Measurements from ENCODE around the gene RASSF6. TPM values are rescaled to one million over a fixed set of nuclear protein-coding genes. Genes with fewer than 3 reads are reported as not detected.
A peak's percentile ranks its signal among the peaks of the same experiment; 100 is the strongest.

Gene RASSF6
- total RNA-seq, 2 donors from 2014 or later, result 1.2 to 3.9 TPM

DNA sequence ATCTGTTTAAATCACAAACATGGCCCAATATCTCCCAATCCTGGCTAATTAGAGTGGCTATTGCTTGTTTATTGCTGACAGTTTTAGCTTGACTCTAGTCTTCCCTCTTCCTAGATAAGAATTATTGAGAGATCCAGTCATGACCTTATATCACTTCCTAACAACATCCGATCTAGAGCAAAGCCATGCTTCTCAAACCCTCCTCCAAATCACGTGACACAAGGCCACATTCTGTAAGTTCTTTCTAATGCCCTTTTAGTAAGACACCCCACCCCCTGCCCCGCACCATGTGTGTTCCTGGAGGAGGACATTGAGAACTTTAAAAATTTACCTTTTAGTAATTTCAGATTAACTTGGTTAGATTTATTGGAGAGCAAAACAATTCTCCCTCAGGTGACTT lies 40.6 kb upstream of the RASSF6 start:
- H3K4me1 ChIP-seq (ENCODE audit: control insufficient read depth, insufficient read depth, low read length), result no peaks in the 10 kb centered on the region
- WGBS, 2 experiments (ENCODE audit: insufficient coverage in 1 of 2, insufficient read length in 1 of 2), result 92 to 100% methylated on average over 1 to 3 of the region's 3 CpGs
- no peak for DNase-seq
- H3K4me3 ChIP-seq (ENCODE audit: low read length), result no peak overlapping the region
- Mint-ChIP-seq H3K9me3 (no peaks in the 10 kb centered on the region), H3K27ac (no peak overlapping the region), H3K36me3 (ENCODE audit: low read depth) (no peaks in the 10 kb centered on the region), H3K27me3 (ENCODE audit: insufficient read depth) (no peaks in the 10 kb centered on the region), H3K4me3 (no peak overlapping the region), H3K4me1 (no peaks in the 10 kb centered on the region)
- TF ChIP-seq, protein P1, sequence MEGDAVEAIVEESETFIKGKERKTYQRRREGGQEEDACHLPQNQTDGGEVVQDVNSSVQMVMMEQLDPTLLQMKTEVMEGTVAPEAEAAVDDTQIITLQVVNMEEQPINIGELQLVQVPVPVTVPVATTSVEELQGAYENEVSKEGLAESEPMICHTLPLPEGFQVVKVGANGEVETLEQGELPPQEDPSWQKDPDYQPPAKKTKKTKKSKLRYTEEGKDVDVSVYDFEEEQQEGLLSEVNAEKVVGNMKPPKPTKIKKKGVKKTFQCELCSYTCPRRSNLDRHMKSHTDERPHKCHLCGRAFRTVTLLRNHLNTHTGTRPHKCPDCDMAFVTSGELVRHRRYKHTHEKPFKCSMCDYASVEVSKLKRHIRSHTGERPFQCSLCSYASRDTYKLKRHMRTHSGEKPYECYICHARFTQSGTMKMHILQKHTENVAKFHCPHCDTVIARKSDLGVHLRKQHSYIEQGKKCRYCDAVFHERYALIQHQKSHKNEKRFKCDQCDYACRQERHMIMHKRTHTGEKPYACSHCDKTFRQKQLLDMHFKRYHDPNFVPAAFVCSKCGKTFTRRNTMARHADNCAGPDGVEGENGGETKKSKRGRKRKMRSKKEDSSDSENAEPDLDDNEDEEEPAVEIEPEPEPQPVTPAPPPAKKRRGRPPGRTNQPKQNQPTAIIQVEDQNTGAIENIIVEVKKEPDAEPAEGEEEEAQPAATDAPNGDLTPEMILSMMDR (conservative IDR thresholded peaks at IDR 0.05), result no peak
- H3K9me3 ChIP-seq (ENCODE audit: control insufficient read depth, low read length), result no peaks in the 10 kb centered on the region
- H3K27me3 ChIP-seq (ENCODE audit: control insufficient read depth, insufficient read depth, low read length, poor library complexity, severe bottlenecking), result no peaks in the 10 kb centered on the region
- no peak overlapping the region for H3K9ac ChIP-seq (ENCODE audit: extremely low read depth, low read length, poor library complexity, severe bottlenecking)
- no peak overlapping the region for H3K27ac ChIP-seq (ENCODE audit: low read depth, low read length)
- no peaks in the 10 kb centered on the region for H3K36me3 ChIP-seq (ENCODE audit: control insufficient read depth, insufficient read depth, low read length)

DNA sequence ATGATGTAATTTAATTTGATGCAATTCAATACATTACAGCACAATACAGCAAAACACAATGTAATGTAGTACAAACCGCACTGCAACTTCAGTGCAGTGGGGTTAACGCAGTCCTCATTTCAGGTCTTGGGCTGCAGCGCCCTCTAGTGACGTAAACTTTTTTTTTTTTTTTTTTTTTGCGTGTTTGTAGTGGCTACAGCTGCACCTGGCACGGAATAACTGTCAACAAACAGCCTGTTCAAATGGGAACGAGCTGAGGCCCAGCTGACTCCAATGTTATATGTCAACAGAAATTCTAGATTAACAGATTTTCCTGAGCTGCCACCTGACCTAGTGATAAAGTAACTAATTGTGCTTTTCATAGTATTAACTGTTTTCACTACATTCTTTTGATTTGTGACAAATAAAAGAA lies 33.5 kb upstream of the RASSF6 start:
- no peak overlapping the region for H3K4me3 Mint-ChIP-seq
- H3K9me3 Mint-ChIP-seq, result no peaks in the 10 kb centered on the region
- no peak overlapping the region for H3K27ac ChIP-seq (ENCODE audit: low read depth, low read length)
- no peaks in the 10 kb centered on the region for H3K9me3 ChIP-seq (ENCODE audit: control insufficient read depth, low read length)
- TF ChIP-seq, protein P1 (conservative IDR thresholded peaks at IDR 0.05), result peak; percentile 74
- no peak for DNase-seq
- 6% methylated on average over 7 of the region's 7 CpGs; no CpG with 5 or more reads in 1 of the 2 experiments for WGBS, 2 experiments (ENCODE audit: insufficient coverage in 1 of 2, insufficient read length in 1 of 2)
- peaks cover 5% of the 10 kb centered on the region for H3K27me3 Mint-ChIP-seq (ENCODE audit: insufficient read depth)
- H3K9ac ChIP-seq (ENCODE audit: extremely low read depth, low read length, poor library complexity, severe bottlenecking), result no peak overlapping the region
- no peaks in the 10 kb centered on the region for H3K4me1 ChIP-seq (ENCODE audit: control insufficient read depth, insufficient read depth, low read length)
- H3K4me1 Mint-ChIP-seq, result peaks cover 10% of the 10 kb centered on the region
- no peaks in the 10 kb centered on the region for H3K36me3 ChIP-seq (ENCODE audit: control insufficient read depth, insufficient read depth, low read length)
- peaks cover 8% of the 10 kb centered on the region for H3K27me3 ChIP-seq (ENCODE audit: control insufficient read depth, insufficient read depth, low read length, poor library complexity, severe bottlenecking)
- no peak overlapping the region for H3K4me3 ChIP-seq (ENCODE audit: low read length)
- no peaks in the 10 kb centered on the region for H3K36me3 Mint-ChIP-seq (ENCODE audit: low read depth)
- no peak overlapping the region for H3K27ac Mint-ChIP-seq

DNA sequence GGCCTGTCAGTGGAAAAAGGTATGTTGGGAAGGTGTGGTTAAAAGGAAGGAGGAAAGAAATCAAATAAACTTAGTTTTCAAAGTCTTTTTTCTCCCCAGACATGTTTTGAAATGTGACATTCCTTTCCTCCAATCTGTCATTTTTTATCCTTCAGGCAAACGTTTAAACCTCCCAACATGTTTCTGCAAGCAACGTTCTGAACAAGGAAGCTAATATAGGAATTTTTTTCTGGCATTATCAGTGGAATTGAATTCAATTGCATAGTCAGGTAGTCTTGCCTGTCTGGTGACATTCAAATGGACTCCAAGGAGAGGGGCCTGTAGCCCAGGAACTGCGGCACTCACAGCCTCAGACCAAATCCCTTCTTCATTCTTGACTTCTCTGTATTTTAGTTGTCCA lies 30.0 kb upstream of the RASSF6 start:
- peaks cover 8% of the 10 kb centered on the region for H3K27me3 ChIP-seq (ENCODE audit: control insufficient read depth, insufficient read depth, low read length, poor library complexity, severe bottlenecking)
- TF ChIP-seq, protein P1 (conservative IDR thresholded peaks at IDR 0.05), result no peak
- Mint-ChIP-seq H3K4me3 (no peak overlapping the region), H3K4me1 (peaks cover 10% of the 10 kb centered on the region), H3K27ac (no peak overlapping the region), H3K27me3 (ENCODE audit: insufficient read depth) (peaks cover 5% of the 10 kb centered on the region), H3K36me3 (ENCODE audit: low read depth) (no peaks in the 10 kb centered on the region), H3K9me3 (no peaks in the 10 kb centered on the region)
- H3K36me3 ChIP-seq (ENCODE audit: control insufficient read depth, insufficient read depth, low read length), result no peaks in the 10 kb centered on the region
- no peaks in the 10 kb centered on the region for H3K4me1 ChIP-seq (ENCODE audit: control insufficient read depth, insufficient read depth, low read length)
- DNase-seq, result no peak
- 90 to 100% methylated on average over 1 to 3 of the region's 3 CpGs for WGBS, 2 experiments (ENCODE audit: insufficient coverage in 1 of 2, insufficient read length in 1 of 2)
- no peaks in the 10 kb centered on the region for H3K9me3 ChIP-seq (ENCODE audit: control insufficient read depth, low read length)
- no peak overlapping the region for H3K27ac ChIP-seq (ENCODE audit: low read depth, low read length)
- H3K4me3 ChIP-seq (ENCODE audit: low read length), result no peak overlapping the region
- H3K9ac ChIP-seq (ENCODE audit: extremely low read depth, low read length, poor library complexity, severe bottlenecking), result no peak overlapping the region

Data from endodermal cell (in vitro differentiated cells).